ENCODE data around the gene CCDC197. TPM values are rescaled to one million over a fixed set of nuclear protein-coding genes. Genes with fewer than 3 reads are reported as not detected.
A peak's percentile ranks its signal among the peaks of the same experiment; 100 is the strongest.

The CCDC197 gene
- total RNA-seq, 1 experiment from 2014 or later: not detected

GRCh38 chr14:93977171-93977570, 19.9 kb upstream of the CCDC197 start:
- H2BK5ac ChIP-seq (ENCODE audit: insufficient read length, low read length): no peak overlapping the region
- H2BK120ac ChIP-seq (ENCODE audit: low read depth, low read length, poor library complexity, severe bottlenecking): no peak overlapping the region
- no peaks in the 10 kb centered on the region for H3K9me3 Mint-ChIP-seq
- no peak overlapping the region for H2BK15ac ChIP-seq (ENCODE audit: low read depth, low read length)
- peak overlapping the region; percentile 13 for H3K18ac ChIP-seq (ENCODE audit: insufficient read length, low read depth, low read length)
- no peak overlapping the region for H4K91ac ChIP-seq (ENCODE audit: insufficient read length, low read depth, low read length)
- no peaks in the 10 kb centered on the region for H3K23me2 ChIP-seq (ENCODE audit: insufficient read length, low read depth, low read length, poor library complexity, severe bottlenecking)
- no peaks in the 10 kb centered on the region for H4K20me1 ChIP-seq (ENCODE audit: control insufficient read depth, insufficient read depth, insufficient read length)
- peaks cover 14 to 36% of the 10 kb centered on the region in 2 experiments for H3K4me1 Mint-ChIP-seq
- H3K27ac ChIP-seq (ENCODE audit: insufficient read length, low read depth, low read length): no peak overlapping the region
- no peak overlapping the region for H2BK12ac ChIP-seq (ENCODE audit: insufficient read length, low read depth, low read length)
- H3K79me2 ChIP-seq (ENCODE audit: insufficient read depth, low read length): no peaks in the 10 kb centered on the region
- no peak overlapping the region; a peak in 1 of 7 replicates for H3K27ac Mint-ChIP-seq
- no peaks in the 10 kb centered on the region for H3K9me3 ChIP-seq (ENCODE audit: control insufficient read depth, low read depth, low read length)
- H3K23ac ChIP-seq (ENCODE audit: insufficient read length, low read depth, low read length): no peak overlapping the region
- no peak for DNase-seq
- H3K56ac ChIP-seq (ENCODE audit: insufficient read length, low read depth, low read length): no peak overlapping the region
- H3K4me2 ChIP-seq (ENCODE audit: insufficient read depth, insufficient read length, low read length): no peak overlapping the region
- no peak overlapping the region for H2AFZ ChIP-seq (ENCODE audit: low read length)
- H3K79me1 ChIP-seq (ENCODE audit: insufficient read depth, low read depth, low read length, poor library complexity, severe bottlenecking): no peaks in the 10 kb centered on the region
- no peak overlapping the region for H4K8ac ChIP-seq (replicated peaks; ENCODE audit: insufficient read length, low read depth, low read length)
- no peak overlapping the region for H4K5ac ChIP-seq (ENCODE audit: insufficient read length, low read depth, low read length)
- H3K27me3 ChIP-seq (ENCODE audit: insufficient read depth, low read length): no peaks in the 10 kb centered on the region
- no peak for TF ChIP-seq CTCF (conservative IDR thresholded peaks at IDR 0.05)
- H3K4me1 ChIP-seq (ENCODE audit: insufficient read depth, low read length): no peaks in the 10 kb centered on the region; the same call in 1 of the 2 replicates
- H2BK20ac ChIP-seq (ENCODE audit: low read depth, low read length, poor library complexity, severe bottlenecking): no peak overlapping the region
- no peak overlapping the region for H3K4ac ChIP-seq (ENCODE audit: low read depth, low read length)
- no peaks in the 10 kb centered on the region for H3K36me3 Mint-ChIP-seq (ENCODE audit: insufficient read depth in 1 of 3, low read depth in 3 of 3)
- no peak overlapping the region for H3T11ph ChIP-seq (ENCODE audit: low read length)
- peaks cover 2% of the 10 kb centered on the region; the same call in 1 of the 2 replicates for H3K27me3 Mint-ChIP-seq (ENCODE audit: low read depth)
- WGBS (ENCODE audit: extremely low coverage, insufficient read length, low lambda C conversion rate): no CpG with 5 or more reads among the region's 5 CpGs
- H3K14ac ChIP-seq (ENCODE audit: insufficient read depth, low read length): no peak overlapping the region
- H2AK5ac ChIP-seq (ENCODE audit: insufficient read length, low read length): no peak overlapping the region
- no peak overlapping the region for H3K9ac ChIP-seq (ENCODE audit: extremely low read depth, insufficient read length, low read length)
- H3K4me3 Mint-ChIP-seq: no peak overlapping the region

Measured in H9 (cell line).